T-helper 1 cell treated with Interleukin-12 subunit alpha and Interleukin-12 subunit beta and Interleukin-4 antibody, amounts not matched to agents 30 μg/mL and 1 μg/mL, for 36 hours (primary cell): ENCODE results near the gene NAALADL2.

Experiments
- H3K27ac Mint-ChIP-seq: one replicate; pipeline ENCODE4 v1.8.0; 2021; ENCODE audit warnings: mild to moderate bottlenecking, mixed read lengths
- H3K27me3 Mint-ChIP-seq: one replicate; pipeline ENCODE4 v1.8.0; 2021; ENCODE audit warnings: low read depth, mixed read lengths
- H3K36me3 Mint-ChIP-seq: one replicate; pipeline ENCODE4 v1.8.0; 2021; ENCODE audit warnings: low read depth, mixed read lengths
- H3K4me1 Mint-ChIP-seq: one replicate; pipeline ENCODE4 v1.8.0; 2021; ENCODE audit warnings: low read depth, mixed read lengths
- H3K4me3 Mint-ChIP-seq: one replicate; pipeline ENCODE4 v1.8.0; 2021; ENCODE audit warnings: mild to moderate bottlenecking, moderate library complexity, mixed read lengths
- H3K9me3 Mint-ChIP-seq: one replicate; pipeline ENCODE4 v1.8.0; 2021; ENCODE audit warnings: mixed read lengths

Gene NAALADL2

DNA sequence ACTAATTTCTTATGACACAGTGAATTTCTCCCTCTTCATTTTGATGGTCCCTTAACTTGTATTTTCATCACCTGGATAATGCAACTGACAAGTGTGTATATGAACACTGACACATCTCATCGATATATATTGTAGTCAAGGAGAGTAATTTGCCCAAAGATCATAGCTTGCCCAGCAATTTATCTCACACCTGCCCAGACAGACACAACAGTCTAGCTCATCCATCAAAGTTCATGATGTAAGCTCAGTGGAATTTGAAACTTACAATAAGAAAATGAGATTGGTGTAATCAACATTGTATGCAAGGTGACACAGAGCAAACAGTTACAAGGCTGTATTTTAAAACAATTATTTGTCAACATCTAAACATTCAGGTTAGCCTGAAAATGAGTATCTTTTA, 805.8 kb downstream of the NAALADL2 start:
- H3K27ac Mint-ChIP-seq: no peak overlapping the region
- H3K4me1 Mint-ChIP-seq: no peaks in the 10 kb centered on the region
- no peaks in the 10 kb centered on the region for H3K36me3 Mint-ChIP-seq
- H3K9me3 Mint-ChIP-seq: no peaks in the 10 kb centered on the region
- no peak overlapping the region for H3K4me3 Mint-ChIP-seq
- H3K27me3 Mint-ChIP-seq: no peaks in the 10 kb centered on the region

GRCh38 chr3:175668300-175668699, 809.2 kb downstream of the NAALADL2 start:
- Mint-ChIP-seq H3K4me3 (no peak overlapping the region), H3K27ac (no peak overlapping the region), H3K9me3 (peaks cover 3% of the 10 kb centered on the region)

GRCh38 chr3:175670557-175670956, 811.4 kb downstream of the NAALADL2 start:
- H3K36me3 Mint-ChIP-seq: no peaks in the 10 kb centered on the region
- H3K9me3 Mint-ChIP-seq: peaks cover 3% of the 10 kb centered on the region
- no peaks in the 10 kb centered on the region for H3K27me3 Mint-ChIP-seq
- no peaks in the 10 kb centered on the region for H3K4me1 Mint-ChIP-seq
- no peak overlapping the region for H3K27ac Mint-ChIP-seq
- H3K4me3 Mint-ChIP-seq: no peak overlapping the region

More at GRCh38 chr3:175668300-175668699, 809.2 kb downstream of the NAALADL2 start:
- Mint-ChIP-seq H3K27me3 (no peaks in the 10 kb centered on the region), H3K36me3 (no peaks in the 10 kb centered on the region), H3K4me1 (no peaks in the 10 kb centered on the region)

GRCh38 chr3:175672119-175672689, 813.1 kb downstream of the NAALADL2 start:
- no peak overlapping the region for H3K27ac Mint-ChIP-seq
- peaks cover 3% of the 10 kb centered on the region for H3K9me3 Mint-ChIP-seq
- H3K4me1 Mint-ChIP-seq: no peaks in the 10 kb centered on the region
- H3K27me3 Mint-ChIP-seq: no peaks in the 10 kb centered on the region
- H3K4me3 Mint-ChIP-seq: no peak overlapping the region
- H3K36me3 Mint-ChIP-seq: no peaks in the 10 kb centered on the region

DNA sequence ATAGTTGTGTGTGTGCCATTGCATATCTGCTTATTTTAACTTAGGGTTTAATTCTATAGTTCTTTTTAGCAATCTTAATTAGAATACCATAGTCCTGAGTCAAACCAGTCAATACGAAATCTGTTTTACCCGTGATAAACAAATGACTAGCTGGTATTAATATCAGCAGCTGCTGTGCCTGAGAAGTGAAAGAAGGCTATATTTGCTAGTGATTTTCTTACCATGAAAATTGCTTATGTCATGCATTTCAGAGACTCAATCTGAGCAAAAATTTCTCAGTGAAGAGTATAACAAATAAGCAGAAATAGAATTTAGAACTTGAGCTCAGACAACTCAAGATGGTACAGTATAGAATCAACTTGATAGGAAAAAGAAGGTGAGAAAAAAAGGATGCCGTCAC, 820.4 kb downstream of the NAALADL2 start:
- Mint-ChIP-seq H3K27ac (no peak overlapping the region), H3K36me3 (no peaks in the 10 kb centered on the region), H3K9me3 (peaks cover 12% of the 10 kb centered on the region), H3K4me1 (no peaks in the 10 kb centered on the region), H3K4me3 (no peak overlapping the region), H3K27me3 (no peaks in the 10 kb centered on the region)

DNA sequence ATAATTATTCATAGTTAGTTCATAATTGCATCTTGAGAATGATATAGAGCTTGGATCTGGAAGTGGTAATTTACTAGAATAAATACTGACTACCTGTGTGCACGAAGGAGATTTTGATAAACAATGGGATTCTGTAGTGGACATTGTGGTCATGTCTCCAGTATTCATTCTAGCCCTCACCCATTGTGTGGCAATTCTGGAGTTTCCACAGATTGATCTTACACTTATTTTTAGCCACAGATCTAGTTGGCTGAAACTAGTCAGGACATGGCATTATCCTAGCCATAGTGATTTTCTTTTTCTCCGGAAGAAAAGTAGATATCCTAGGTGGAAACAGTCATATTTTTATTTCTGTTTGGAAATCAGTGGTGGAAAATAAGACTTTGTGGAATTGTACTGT, 833.1 kb downstream of the NAALADL2 start:
- Mint-ChIP-seq H3K36me3 (no peaks in the 10 kb centered on the region), H3K27ac (no peak overlapping the region), H3K4me3 (no peak overlapping the region), H3K4me1 (no peaks in the 10 kb centered on the region), H3K27me3 (no peaks in the 10 kb centered on the region), H3K9me3 (no peaks in the 10 kb centered on the region)

DNA sequence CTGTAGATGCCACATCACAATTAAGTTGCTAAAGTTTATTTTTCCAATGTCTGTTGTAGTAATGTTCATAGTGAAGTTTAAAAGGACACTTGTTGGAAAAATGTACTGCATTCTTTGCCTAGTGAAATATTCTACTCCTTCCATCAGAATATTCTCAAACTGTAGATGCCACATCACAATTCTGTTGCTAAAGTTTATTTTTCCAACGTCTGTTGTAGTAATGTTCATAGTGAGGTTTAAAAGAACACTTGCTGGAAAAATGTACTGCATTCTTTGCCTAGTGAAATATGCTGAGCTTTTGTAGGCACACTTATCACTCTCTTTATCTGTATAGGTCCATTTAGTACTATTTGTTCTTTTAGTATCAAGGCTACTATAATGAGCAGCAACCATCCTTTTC, 836.1 kb downstream of the NAALADL2 start:
- no peak overlapping the region for H3K27ac Mint-ChIP-seq
- H3K27me3 Mint-ChIP-seq: no peaks in the 10 kb centered on the region
- no peaks in the 10 kb centered on the region for H3K4me1 Mint-ChIP-seq
- H3K4me3 Mint-ChIP-seq: no peak overlapping the region
- H3K9me3 Mint-ChIP-seq: no peaks in the 10 kb centered on the region
- H3K36me3 Mint-ChIP-seq: no peaks in the 10 kb centered on the region

GRCh38 chr3:175702956-175703355, 843.8 kb downstream of the NAALADL2 start:
- H3K27me3 Mint-ChIP-seq: no peaks in the 10 kb centered on the region
- no peak overlapping the region for H3K4me3 Mint-ChIP-seq
- no peaks in the 10 kb centered on the region for H3K36me3 Mint-ChIP-seq
- H3K4me1 Mint-ChIP-seq: no peaks in the 10 kb centered on the region
- H3K9me3 Mint-ChIP-seq: peaks cover 7% of the 10 kb centered on the region
- no peak overlapping the region for H3K27ac Mint-ChIP-seq

- no peak overlapping the region for H3K27ac Mint-ChIP-seq
- no peaks in the 10 kb centered on the region for H3K4me1 Mint-ChIP-seq
- no peaks in the 10 kb centered on the region for H3K27me3 Mint-ChIP-seq
- H3K4me3 Mint-ChIP-seq: no peak overlapping the region
- no peaks in the 10 kb centered on the region for H3K36me3 Mint-ChIP-seq
- H3K9me3 Mint-ChIP-seq: peaks cover 7% of the 10 kb centered on the region
Observed at GRCh38 chr3:175704366-175705055, 845.4 kb downstream of the NAALADL2 start.

DNA sequence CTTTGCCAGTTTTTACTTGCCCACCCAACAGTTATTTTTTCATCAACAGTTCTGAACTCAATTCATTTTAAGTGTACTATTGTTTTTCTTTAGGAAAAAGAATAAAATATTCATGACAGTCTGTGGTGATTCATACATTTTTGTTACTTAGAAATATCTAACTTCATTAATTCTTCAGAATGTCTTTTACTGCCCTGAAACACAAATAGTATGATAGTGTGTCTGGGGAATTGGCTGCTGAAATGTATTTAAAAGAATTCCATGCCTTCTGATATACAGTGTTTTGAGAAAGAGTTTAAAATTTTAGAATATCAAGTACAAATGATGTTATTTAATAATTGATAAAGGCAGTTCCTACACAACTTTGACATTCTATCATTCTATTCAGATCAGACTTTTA, 854.1 kb downstream of the NAALADL2 start:
- H3K27ac Mint-ChIP-seq: no peak overlapping the region
- H3K27me3 Mint-ChIP-seq: no peaks in the 10 kb centered on the region
- no peaks in the 10 kb centered on the region for H3K9me3 Mint-ChIP-seq
- H3K4me1 Mint-ChIP-seq: no peaks in the 10 kb centered on the region
- no peak overlapping the region for H3K4me3 Mint-ChIP-seq
- no peaks in the 10 kb centered on the region for H3K36me3 Mint-ChIP-seq

DNA sequence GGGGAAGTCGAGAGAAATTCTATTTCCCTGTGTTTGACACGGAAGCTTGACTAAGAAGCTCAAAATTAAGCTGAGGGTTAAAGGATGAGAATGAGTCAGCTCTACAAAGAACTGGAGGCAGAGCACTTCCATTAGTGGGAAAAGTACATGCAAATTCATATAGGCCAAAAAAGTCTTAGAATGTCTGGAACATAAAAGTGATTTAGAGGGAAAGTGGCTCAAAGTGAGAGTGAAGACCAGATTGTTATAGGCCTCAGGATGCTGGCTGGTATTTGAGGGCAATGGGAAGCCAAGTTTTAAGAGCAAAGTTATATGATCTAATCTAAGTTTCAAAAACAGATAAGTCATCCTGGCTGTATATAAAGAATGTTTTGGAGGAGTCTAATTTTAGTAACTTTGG, 857.3 kb downstream of the NAALADL2 start:
- Mint-ChIP-seq H3K27ac (no peak overlapping the region), H3K4me3 (no peak overlapping the region), H3K36me3 (no peaks in the 10 kb centered on the region), H3K27me3 (no peaks in the 10 kb centered on the region), H3K9me3 (no peaks in the 10 kb centered on the region), H3K4me1 (no peaks in the 10 kb centered on the region)

DNA sequence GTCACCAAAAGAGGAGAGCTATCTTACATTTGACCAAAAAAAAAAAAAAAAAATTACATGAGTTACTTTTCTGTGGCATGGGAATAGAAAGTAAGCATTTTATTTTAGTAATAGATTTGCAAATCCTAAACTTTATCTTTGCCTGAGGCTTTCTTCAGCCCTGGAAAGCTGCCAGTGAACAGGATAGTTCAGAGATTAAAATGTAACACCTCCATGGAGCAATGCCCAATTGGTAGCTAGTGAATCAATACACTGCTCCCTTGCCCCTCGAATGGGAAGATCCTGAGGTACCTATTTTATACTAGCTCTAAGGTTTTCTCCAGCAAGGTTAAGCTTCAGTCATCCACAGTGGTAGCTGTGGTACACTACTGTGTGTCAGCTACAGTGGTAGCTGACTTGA, 867.1 kb downstream of the NAALADL2 start:
- no peak overlapping the region for H3K4me3 Mint-ChIP-seq

DNA sequence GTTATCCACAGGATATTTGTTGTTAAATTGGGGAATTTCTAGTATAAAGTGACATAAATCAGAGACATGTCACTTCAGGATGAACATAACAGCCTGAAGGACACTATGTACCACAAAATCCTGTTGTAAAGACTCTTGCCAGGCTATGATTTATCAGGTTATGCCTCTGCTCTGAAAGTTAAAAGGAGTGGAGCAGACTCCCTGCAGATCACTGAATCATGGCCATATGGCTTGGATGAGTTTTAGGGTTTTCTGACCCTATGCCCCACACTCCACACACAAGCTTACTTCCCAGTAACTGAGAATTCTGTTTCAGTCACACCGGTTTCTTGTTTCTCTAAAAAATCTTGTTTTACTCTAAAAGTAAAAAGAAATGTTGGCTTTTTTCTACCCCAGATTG, 869.4 kb downstream of the NAALADL2 start:
- Mint-ChIP-seq H3K9me3 (peaks cover 3% of the 10 kb centered on the region), H3K27ac (no peak overlapping the region), H3K36me3 (no peaks in the 10 kb centered on the region), H3K27me3 (no peaks in the 10 kb centered on the region), H3K4me1 (no peaks in the 10 kb centered on the region), H3K4me3 (no peak overlapping the region)

More for the DNA sequence above, 867.1 kb downstream of the NAALADL2 start:
- Mint-ChIP-seq H3K9me3 (no peaks in the 10 kb centered on the region), H3K27ac (no peak overlapping the region), H3K36me3 (no peaks in the 10 kb centered on the region), H3K4me1 (no peaks in the 10 kb centered on the region), H3K27me3 (no peaks in the 10 kb centered on the region)

DNA sequence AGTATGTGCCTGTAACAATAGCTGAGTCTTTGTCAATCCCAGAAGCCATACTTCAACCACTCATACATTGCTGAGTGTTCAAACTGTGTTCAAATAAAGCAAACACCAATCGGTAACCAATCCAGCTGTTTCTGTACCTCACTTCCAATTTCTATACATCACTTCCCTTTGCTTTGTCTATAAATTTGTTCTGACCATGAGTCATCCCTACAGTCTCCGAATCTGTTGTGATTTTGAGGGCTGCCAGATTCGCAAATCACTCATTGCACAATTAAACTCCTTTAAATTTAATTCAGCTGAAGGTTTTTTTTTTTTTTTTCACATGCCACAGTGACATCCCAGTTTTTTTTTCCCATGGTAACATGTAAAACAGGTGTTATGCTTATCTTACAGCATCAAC, 870.3 kb downstream of the NAALADL2 start:
- peaks cover 3% of the 10 kb centered on the region for H3K9me3 Mint-ChIP-seq
- no peaks in the 10 kb centered on the region for H3K27me3 Mint-ChIP-seq
- H3K4me1 Mint-ChIP-seq: no peaks in the 10 kb centered on the region
- H3K27ac Mint-ChIP-seq: no peak overlapping the region
- H3K36me3 Mint-ChIP-seq: no peaks in the 10 kb centered on the region
- H3K4me3 Mint-ChIP-seq: no peak overlapping the region

DNA sequence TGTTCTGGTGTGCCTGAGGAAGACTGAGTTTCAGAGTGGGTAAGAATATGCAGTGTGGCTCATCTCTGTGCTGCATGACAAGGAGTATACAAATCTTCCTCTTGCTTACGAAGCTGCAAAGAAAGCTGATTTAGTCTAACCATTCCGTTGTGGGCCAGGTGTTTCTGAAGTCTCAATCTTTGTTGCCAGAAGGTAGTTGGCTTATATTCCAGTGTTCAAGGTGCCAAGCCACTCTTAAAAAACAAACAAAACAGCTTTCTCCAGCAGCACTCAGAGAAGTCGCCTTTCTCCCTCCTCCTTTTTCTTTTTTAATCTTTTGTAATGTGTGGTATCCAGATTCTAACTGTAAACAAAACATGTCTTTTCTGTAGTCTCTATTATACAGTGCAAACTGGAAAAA, 872.4 kb downstream of the NAALADL2 start:
- no peaks in the 10 kb centered on the region for H3K36me3 Mint-ChIP-seq
- H3K27ac Mint-ChIP-seq: no peak overlapping the region
- H3K4me1 Mint-ChIP-seq: no peaks in the 10 kb centered on the region
- no peaks in the 10 kb centered on the region for H3K27me3 Mint-ChIP-seq
- peaks cover 9% of the 10 kb centered on the region for H3K9me3 Mint-ChIP-seq
- no peak overlapping the region for H3K4me3 Mint-ChIP-seq
